Stimulated activated CD8-positive, alpha-beta memory T cell treated with anti-CD3 and anti-CD28 coated beads, Interleukin-4, amount 100 ng/mL, for 4 hours (primary cell): ENCODE data around the gene ZNF639.

Source experiments
- DNase-seq, 2 donors: peaks; one replicate each; pipeline ENCODE4 v3.0.0-alpha.2; 2020; ENCODE audit warnings: low read depth in 2 of 2, low spot score in 1 of 2

ZNF639 gene

GRCh38 chr3:179309225-179310078, 13.4 kb upstream of the ZNF639 start:
- no peak for DNase-seq

GRCh38 chr3:179318876-179319275, 4.0 kb upstream of the ZNF639 start:
- no peak for DNase-seq

GRCh38 chr3:179321668-179322285, 1.1 kb upstream of the ZNF639 start:
- DNase-seq = no peak

- peak in 1 of 2 donors; percentile 28 for DNase-seq
Measured at GRCh38 chr3:179323197-179324110, 623 bp downstream of the ZNF639 start.

- DNase-seq = no peak
Measured at GRCh38 chr3:179324270-179324754, 1.5 kb downstream of the ZNF639 start.

- no peak for DNase-seq
Measured at GRCh38 chr3:179330438-179330837, 7.6 kb downstream of the ZNF639 start.

- no peak for DNase-seq
Measured at GRCh38 chr3:179332240-179332639, 9.4 kb downstream of the ZNF639 start.

GRCh38 chr3:179333084-179333483, 10.3 kb downstream of the ZNF639 start:
- no peak for DNase-seq

GRCh38 chr3:179336345-179336929, 13.6 kb downstream of the ZNF639 start:
- DNase-seq = no peak

GRCh38 chr3:179347345-179348194, 24.7 kb downstream of the ZNF639 start, which contains the start of gene MFN1:
TSS of gene MFN1 (plus strand) at chr3:179347709. CDS start at chr3:179348852, 1,143 bp downstream.
- peak; percentile 73 to 75 for DNase-seq

GRCh38 chr3:179348325-179349013, 25.6 kb downstream of the ZNF639 start:
- no peak for DNase-seq

GRCh38 chr3:179355996-179356395, 33.2 kb downstream of the ZNF639 start:
- no peak for DNase-seq

GRCh38 chr3:179363332-179363731, 40.5 kb downstream of the ZNF639 start:
- no peak for DNase-seq

GRCh38 chr3:179369621-179370020, 46.8 kb downstream of the ZNF639 start:
- no peak for DNase-seq

GRCh38 chr3:179373938-179374337, 51.1 kb downstream of the ZNF639 start:
- DNase-seq = no peak

GRCh38 chr3:179375091-179375999, 52.5 kb downstream of the ZNF639 start:
- no peak for DNase-seq

GRCh38 chr3:179376474-179376873, 53.6 kb downstream of the ZNF639 start:
- no peak for DNase-seq
